T-helper 2 cell treated with Interferon-gamma antibody and Interleukin-4, amounts not matched to agents 100 ng/mL and 5 ng/mL, for 36 hours (primary cell): Measurements from ENCODE around the gene MLLT10. TPM values are rescaled to one million over a fixed set of nuclear protein-coding genes. Genes with fewer than 3 reads are reported as not detected.
"Not testable (repeated sequence)": the region's sequence is repeated elsewhere in the genome, so short reads cannot be mapped to it uniquely, and the experiment has no call there.

Source experiments
- intact Hi-C: fragments of 100-400 bp; cut with micrococcal nuclease; formaldehyde crosslinking; loops from one replicate; pipeline ENCODE4 v1.15.1; 2023
- total RNA-seq: library from RNA; stranded (reverse); gene quantifications from 2 replicates; pipeline ENCODE4 v1.2.3, GENCODE V29; 2022

MLLT10 gene
- total RNA-seq, 1 donor from 2014 or later: 45.1 TPM

GRCh38 chr10:21687266-21688008, 153.4 kb downstream of the MLLT10 start:
- intact Hi-C loops: no loop called here

GRCh38 chr10:21688009-21688332, 153.9 kb downstream of the MLLT10 start:
- intact Hi-C loops: no loop called here

GRCh38 chr10:21688870-21689269, 154.8 kb downstream of the MLLT10 start:
- intact Hi-C loops: no loop called here

- intact Hi-C loops: no loop called here
These were observed 155.8 kb downstream of the MLLT10 start for GRCh38 chr10:21689881-21690280.

GRCh38 chr10:21692916-21693315, 158.9 kb downstream of the MLLT10 start:
- intact Hi-C loops: no loop called here

- intact Hi-C loops: no loop called here
These were observed 159.4 kb downstream of the MLLT10 start for GRCh38 chr10:21693418-21693817.

- intact Hi-C loops: no loop called here
These were observed 160.6 kb downstream of the MLLT10 start for GRCh38 chr10:21694631-21695030.

GRCh38 chr10:21696302-21696701, 162.3 kb downstream of the MLLT10 start:
- intact Hi-C loops: no loop called here

- intact Hi-C loops: no loop called here
These were observed 165.5 kb downstream of the MLLT10 start for GRCh38 chr10:21699575-21699974.

- intact Hi-C loops: loop anchor here (10.0 kb wide), 1 partner anchor 624 kb away; the partner anchor contains the start of gene BMI1
These were observed 166.4 kb downstream of the MLLT10 start for GRCh38 chr10:21700474-21700873.

- intact Hi-C loops: loop anchor here (2.0 to 10.0 kb wide), 3 partner anchors 28 to 622 kb away; partner anchors contain the start of genes BMI1 and SKIDA1
These were observed 168.6 kb downstream of the MLLT10 start for GRCh38 chr10:21702633-21703111.

- intact Hi-C loops: loop anchor here (10.0 kb wide), 1 partner anchor 620 kb away; the partner anchor contains the start of gene BMI1
These were observed 171.3 kb downstream of the MLLT10 start for GRCh38 chr10:21705142-21705827.

- intact Hi-C loops: loop anchor here (10.0 kb wide), 1 partner anchor 619 kb away; the partner anchor contains the start of gene BMI1
These were observed 171.8 kb downstream of the MLLT10 start for GRCh38 chr10:21705828-21706176.

GRCh38 chr10:21707498-21707897, 173.5 kb downstream of the MLLT10 start:
- intact Hi-C loops: loop anchor here (10.0 kb wide), 1 partner anchor 617 kb away; the partner anchor contains the start of gene BMI1

- intact Hi-C loops: no loop called here
These were observed 178.9 kb downstream of the MLLT10 start for GRCh38 chr10:21712975-21713374.

- intact Hi-C loops: no loop called here
These were observed 181.6 kb downstream of the MLLT10 start for GRCh38 chr10:21715531-21716195.

GRCh38 chr10:21717437-21718054, 183.5 kb downstream of the MLLT10 start:
- intact Hi-C loops: not testable (repeated sequence)

- intact Hi-C loops: no loop called here
These were observed 185.5 kb downstream of the MLLT10 start for GRCh38 chr10:21719502-21719901.

- intact Hi-C loops: no loop called here
These were observed 186.1 kb downstream of the MLLT10 start for GRCh38 chr10:21720090-21720489.

- intact Hi-C loops: no loop called here
These were observed 187.1 kb downstream of the MLLT10 start for GRCh38 chr10:21721000-21721665.

GRCh38 chr10:21722209-21722608, 188.2 kb downstream of the MLLT10 start:
- intact Hi-C loops: no loop called here
